ENCODE data around the gene UGP2. TPM values are rescaled to one million over a fixed set of nuclear protein-coding genes. Genes with fewer than 3 reads are reported as not detected.
A peak's percentile ranks its signal among the peaks of the same experiment; 100 is the strongest.

Gene UGP2
- total RNA-seq, 4 donors from 2014 or later, result 60.1 to 84.9 (median 65.2) TPM

GRCh38 chr2:63888490-63889402, 47.0 kb downstream of the UGP2 start:
- H3K4me1 ChIP-seq, result peaks cover 4% of the 10 kb centered on the region
- no peak overlapping the region for H3K4me3 ChIP-seq
- peaks cover 79% of the 10 kb centered on the region for H3K36me3 ChIP-seq
- no peaks in the 10 kb centered on the region for H3K9me3 ChIP-seq
- 88% methylated on average over 6 of the region's 6 CpGs for WGBS
- H3K27ac ChIP-seq, result peak overlapping the region; percentile 29
- TF ChIP-seq EP300 (IDR thresholded peaks at IDR 0.05) (no peak), CTCF (IDR thresholded peaks at IDR 0.05) (peak; percentile 53 to 70), POLR2A (IDR thresholded peaks at IDR 0.05) (no peak), POLR2AphosphoS5 (IDR thresholded peaks at IDR 0.05) (no peak)
- no peaks in the 10 kb centered on the region for H3K27me3 ChIP-seq
- DNase-seq (ENCODE audit: low spot score in 2 of 2), result no peak

GRCh38 chr2:63890678-63891077, 49.0 kb downstream of the UGP2 start:
- Histone ChIP-seq H3K27ac (no peak overlapping the region), H3K36me3 (peaks cover 81% of the 10 kb centered on the region), H3K9me3 (no peaks in the 10 kb centered on the region), H3K27me3 (no peaks in the 10 kb centered on the region), H3K4me3 (no peak overlapping the region), H3K4me1 (peaks cover 4% of the 10 kb centered on the region)
- 91% methylated on average over 2 of the region's 2 CpGs for WGBS
- TF ChIP-seq POLR2A (IDR thresholded peaks at IDR 0.05), result no peak
- TF ChIP-seq CTCF (IDR thresholded peaks at IDR 0.05), result no peak
- no peak for TF ChIP-seq POLR2AphosphoS5 (IDR thresholded peaks at IDR 0.05)
- no peak for TF ChIP-seq EP300 (IDR thresholded peaks at IDR 0.05)
- DNase-seq (ENCODE audit: low spot score in 2 of 2), result no peak

- 61% methylated on average over 1 of the region's 1 CpG for WGBS
- DNase-seq (ENCODE audit: low spot score in 2 of 2), result no peak
- no peaks in the 10 kb centered on the region for H3K9me3 ChIP-seq
- H3K27ac ChIP-seq, result no peak overlapping the region
- H3K27me3 ChIP-seq, result no peaks in the 10 kb centered on the region
- H3K36me3 ChIP-seq, result peaks cover 80% of the 10 kb centered on the region
- H3K4me3 ChIP-seq, result no peak overlapping the region
- peaks cover 4% of the 10 kb centered on the region for H3K4me1 ChIP-seq
- TF ChIP-seq POLR2A (IDR thresholded peaks at IDR 0.05), result no peak
- TF ChIP-seq EP300 (IDR thresholded peaks at IDR 0.05), result no peak
- TF ChIP-seq CTCF (IDR thresholded peaks at IDR 0.05), result no peak
- no peak for TF ChIP-seq POLR2AphosphoS5 (IDR thresholded peaks at IDR 0.05)
Measured at GRCh38 chr2:63891488-63892030, 49.9 kb downstream of the UGP2 start.

- DNase-seq (ENCODE audit: low spot score in 2 of 2), result no peak
- H3K27me3 ChIP-seq, result no peaks in the 10 kb centered on the region
- peaks cover 4% of the 10 kb centered on the region for H3K4me1 ChIP-seq
- no peak overlapping the region for H3K27ac ChIP-seq
- 88% methylated on average over 2 of the region's 2 CpGs for WGBS
- peaks cover 72% of the 10 kb centered on the region for H3K36me3 ChIP-seq
- no peak overlapping the region for H3K4me3 ChIP-seq
- H3K9me3 ChIP-seq, result no peaks in the 10 kb centered on the region
- TF ChIP-seq POLR2A (IDR thresholded peaks at IDR 0.05) (no peak), EP300 (IDR thresholded peaks at IDR 0.05) (no peak), CTCF (IDR thresholded peaks at IDR 0.05) (no peak), POLR2AphosphoS5 (IDR thresholded peaks at IDR 0.05) (no peak)
Measured at GRCh38 chr2:63893163-63893562, 51.5 kb downstream of the UGP2 start.

- Histone ChIP-seq H3K27ac (no peak overlapping the region), H3K9me3 (no peaks in the 10 kb centered on the region), H3K27me3 (no peaks in the 10 kb centered on the region), H3K36me3 (peaks cover 74% of the 10 kb centered on the region), H3K4me3 (no peak overlapping the region), H3K4me1 (no peaks in the 10 kb centered on the region)
- DNase-seq (ENCODE audit: low spot score in 2 of 2), result no peak
- TF ChIP-seq POLR2A (IDR thresholded peaks at IDR 0.05), result no peak
- no peak for TF ChIP-seq POLR2AphosphoS5 (IDR thresholded peaks at IDR 0.05)
- no peak for TF ChIP-seq EP300 (IDR thresholded peaks at IDR 0.05)
- TF ChIP-seq CTCF (IDR thresholded peaks at IDR 0.05), result no peak
- 79% methylated on average over 1 of the region's 1 CpG for WGBS
Measured at GRCh38 chr2:63894167-63894566, 52.5 kb downstream of the UGP2 start.

Data from suprapubic skin (tissue), 4 donors.